Kidney (tissue), 14 donors: ENCODE measurements around the gene DSCAML1. TPM values are rescaled to one million over a fixed set of nuclear protein-coding genes. Genes with fewer than 3 reads are reported as not detected.

Experiments used
- DNase-seq, 5 donors: peaks; one replicate each; pipeline ENCODE4 v3.0.0-alpha.2; 2013 to 2020
- FAIRE-seq: peaks from 2 replicates; lab custom pipeline; 2012; peaks lifted over from hg19 to GRCh38; lab: Jason Lieb, UNC
- H3K27ac ChIP-seq, 2 donors: one replicate each; pipeline ENCODE4 v1.7.0; 2013; ENCODE audit warnings: low read depth in 2 of 2, low read length in 2 of 2, inconsistent platforms in 1 of 2
- H3K27me3 ChIP-seq: one replicate; pipeline ENCODE4 v1.7.1; 2013; ENCODE audit warnings: low read length, inconsistent platforms; ENCODE audit not compliant: control insufficient read depth, insufficient read depth
- H3K36me3 ChIP-seq, 3 donors: one replicate each; pipeline versions ENCODE4 v1.7.0 to v1.7.1; 2013; ENCODE audit warnings: low read length in 3 of 3, control low read depth in 1 of 3, inconsistent platforms in 1 of 3; ENCODE audit not compliant: insufficient read depth in 3 of 3, control insufficient read depth in 2 of 3
- H3K4me1 ChIP-seq, 3 donors: one replicate each; pipeline versions ENCODE4 v1.7.0 to v1.7.1; 2013; ENCODE audit warnings: low read length in 3 of 3, inconsistent platforms in 1 of 3, low read depth in 1 of 3; ENCODE audit not compliant: control insufficient read depth in 2 of 3, insufficient read depth in 2 of 3
- H3K4me3 ChIP-seq, 3 donors: one replicate each; pipeline versions ENCODE4 v1.7.0 to v1.8.1; 2013; ENCODE audit warnings: low read length in 3 of 3, control low read depth in 1 of 3, inconsistent platforms in 1 of 3
- H3K9ac ChIP-seq, 3 donors: one replicate each; pipeline versions ENCODE4 v1.7.0 to v1.7.1; 2013; ENCODE audit warnings: low read length in 3 of 3, control low read depth in 1 of 3, inconsistent platforms in 1 of 3
- H3K9me3 ChIP-seq, 3 donors: one replicate each; pipeline versions ENCODE4 v1.7.0 to v1.7.1; 2013; ENCODE audit warnings: low read length in 3 of 3, control low read depth in 1 of 3, inconsistent platforms in 1 of 3; ENCODE audit not compliant: control insufficient read depth in 2 of 3, insufficient read depth in 1 of 3
- intact Hi-C: fragments of 100-400 bp; cut with DNase I; formaldehyde crosslinking; loops from one replicate; pipeline ENCODE4 v1.11.1; 2022
- polyA plus RNA-seq: library from polyadenylated mRNA; stranded (reverse); fragments of 350-450 nt; fragmentation: Illumina TruSeq; extraction: RNeasy Lipid Tissue Mini Kit (QIAGEN cat#74804); gene quantifications from one replicate; pipeline ENCODE4 v1.2.3, GENCODE V29; 2014; ENCODE audit warnings: low read depth, low replicate concordance; ENCODE audit not compliant: insufficient read depth
- total RNA-seq: library from RNA; stranded (reverse); fragmentation: NEBNext Ultra II Directional; extraction: Animal tissue kit (Norgen Biotek cat#: 25700); gene quantifications from one replicate; pipeline ENCODE4 v1.2.1, GENCODE V29; 2021
- TF ChIP-seq, protein P1 (sequence below): IDR thresholded peaks from 3 replicates; pipeline ENCODE4 v1.5.1; 2012; ENCODE audit warnings: mild to moderate bottlenecking, moderate library complexity, borderline replicate concordance; ENCODE audit not compliant: insufficient read depth; ENCODE audit errors: extremely low read depth
- donor health status: control.
- donor health status: control.
- donor health status: control.
- donor health status: control.
- donor health status: control.
- donor health status: DM: yes; HTN: yes; CAD: no.
- donor health status: Normal renal cell carcinoma (clear cell type).

DSCAML1 gene
- total and polyA plus RNA-seq, 2 donors from 2014 or later = 0.95 to 17.3 TPM

DNA sequence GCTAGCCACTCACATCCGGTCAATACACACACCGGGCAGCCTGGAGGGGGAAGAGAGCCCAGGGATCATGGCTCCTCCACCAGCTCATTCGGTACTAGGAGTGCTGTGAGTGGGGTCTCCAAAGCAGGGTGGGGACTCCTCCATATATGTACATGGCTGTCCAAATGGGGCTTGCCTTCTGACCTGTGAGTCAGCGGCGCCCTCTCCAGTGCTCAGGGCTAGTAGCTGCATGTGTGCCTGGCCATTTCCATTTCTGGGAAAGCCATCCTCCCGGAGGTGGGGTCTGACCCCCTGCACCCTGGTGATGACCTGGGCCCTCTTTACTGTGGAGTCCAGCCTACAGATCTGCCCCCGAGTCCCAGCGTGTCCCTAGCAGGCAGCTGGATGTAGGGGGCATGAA is 287.5 kb downstream of the DSCAML1 start:
- TF ChIP-seq, protein P1, sequence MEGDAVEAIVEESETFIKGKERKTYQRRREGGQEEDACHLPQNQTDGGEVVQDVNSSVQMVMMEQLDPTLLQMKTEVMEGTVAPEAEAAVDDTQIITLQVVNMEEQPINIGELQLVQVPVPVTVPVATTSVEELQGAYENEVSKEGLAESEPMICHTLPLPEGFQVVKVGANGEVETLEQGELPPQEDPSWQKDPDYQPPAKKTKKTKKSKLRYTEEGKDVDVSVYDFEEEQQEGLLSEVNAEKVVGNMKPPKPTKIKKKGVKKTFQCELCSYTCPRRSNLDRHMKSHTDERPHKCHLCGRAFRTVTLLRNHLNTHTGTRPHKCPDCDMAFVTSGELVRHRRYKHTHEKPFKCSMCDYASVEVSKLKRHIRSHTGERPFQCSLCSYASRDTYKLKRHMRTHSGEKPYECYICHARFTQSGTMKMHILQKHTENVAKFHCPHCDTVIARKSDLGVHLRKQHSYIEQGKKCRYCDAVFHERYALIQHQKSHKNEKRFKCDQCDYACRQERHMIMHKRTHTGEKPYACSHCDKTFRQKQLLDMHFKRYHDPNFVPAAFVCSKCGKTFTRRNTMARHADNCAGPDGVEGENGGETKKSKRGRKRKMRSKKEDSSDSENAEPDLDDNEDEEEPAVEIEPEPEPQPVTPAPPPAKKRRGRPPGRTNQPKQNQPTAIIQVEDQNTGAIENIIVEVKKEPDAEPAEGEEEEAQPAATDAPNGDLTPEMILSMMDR = no peak
- Histone ChIP-seq H3K9me3 (no peaks in the 10 kb centered on the region), H3K4me3 (no peak overlapping the region), H3K27ac (no peak overlapping the region), H3K4me1 (peaks cover 7 to 26% (median 11%) of the 10 kb centered on the region in 3 donors), H3K9ac (no peak overlapping the region), H3K36me3 (no peaks in the 10 kb centered on the region), H3K27me3 (no peaks in the 10 kb centered on the region)
- FAIRE-seq = no peak
- intact Hi-C loops = no loop called here
- DNase-seq = no peak

DNA sequence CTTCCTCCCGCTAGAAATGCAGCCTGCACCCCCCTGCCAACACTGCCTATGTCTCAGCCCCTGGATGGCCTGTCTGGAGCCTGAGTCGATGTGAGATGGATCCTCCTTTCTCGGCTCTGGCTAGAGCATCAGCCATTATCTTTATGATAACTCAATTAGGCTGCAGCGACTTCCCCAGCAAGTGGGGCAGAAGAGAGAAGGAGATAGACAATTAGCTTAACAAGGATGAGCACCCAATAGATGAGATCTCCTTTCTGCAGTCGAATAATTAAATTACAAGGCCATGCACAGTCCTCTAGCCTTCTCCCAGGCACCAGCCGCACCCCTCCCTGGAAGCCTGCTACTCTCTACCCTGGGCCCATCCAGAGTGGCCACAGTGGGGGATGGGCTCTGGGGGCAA is 290.0 kb downstream of the DSCAML1 start:
- no peak overlapping the region for H3K4me3 ChIP-seq
- intact Hi-C loops = no loop called here
- no peak for FAIRE-seq

DNA sequence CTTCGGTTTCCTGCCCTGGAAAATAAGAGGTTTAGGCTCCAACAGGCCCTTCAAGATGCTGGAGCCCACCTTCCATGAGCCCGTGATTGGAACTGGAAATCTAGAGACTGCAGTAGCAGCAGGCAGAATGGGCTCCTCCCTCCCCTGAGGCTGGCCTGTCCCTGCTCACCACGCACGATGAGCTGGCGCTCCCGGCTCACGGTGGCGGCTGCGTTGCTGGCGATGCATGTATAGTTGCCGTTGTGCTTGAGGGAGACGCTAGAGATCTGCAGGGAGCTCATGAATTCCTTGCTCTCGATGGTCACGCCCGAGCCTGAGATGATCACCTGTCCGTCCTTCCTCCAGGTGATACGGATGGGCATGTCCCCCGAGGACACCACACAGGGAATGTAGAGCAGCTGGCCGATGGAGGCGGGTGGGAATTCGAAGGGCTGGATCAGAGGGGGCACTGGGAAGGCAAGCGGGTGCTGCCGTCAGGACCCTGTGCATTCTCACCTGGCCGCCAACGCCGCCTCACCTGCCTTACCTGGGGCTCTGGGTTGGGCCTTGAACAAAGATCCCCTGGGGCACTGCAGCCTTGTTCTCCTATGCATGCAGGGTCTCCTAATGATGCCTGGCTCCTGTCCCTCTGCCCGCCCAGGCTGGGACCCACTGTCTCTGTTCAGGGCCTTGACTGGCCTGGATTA is 291.6 kb downstream of the DSCAML1 start:
- intact Hi-C loops = no loop called here
- DNase-seq (no peak), FAIRE-seq (no peak)
- Histone ChIP-seq H3K36me3 (no peaks in the 10 kb centered on the region), H3K4me3 (no peak overlapping the region), H3K9ac (no peak overlapping the region), H3K4me1 (no peaks in the 10 kb centered on the region), H3K9me3 (no peaks in the 10 kb centered on the region), H3K27ac (no peak overlapping the region), H3K27me3 (no peaks in the 10 kb centered on the region)
- TF ChIP-seq, protein P1 = no peak

More for the DNA sequence above, 290.0 kb downstream of the DSCAML1 start:
- H3K4me1 ChIP-seq = peaks cover 7 to 14% (median 11%) of the 10 kb centered on the region in 3 donors
- no peak overlapping the region for H3K9ac ChIP-seq
- no peaks in the 10 kb centered on the region for H3K9me3 ChIP-seq
- H3K27me3 ChIP-seq = no peaks in the 10 kb centered on the region
- no peaks in the 10 kb centered on the region for H3K36me3 ChIP-seq
- no peak overlapping the region for H3K27ac ChIP-seq
- TF ChIP-seq, protein P1 = no peak
- DNase-seq = no peak

DNA sequence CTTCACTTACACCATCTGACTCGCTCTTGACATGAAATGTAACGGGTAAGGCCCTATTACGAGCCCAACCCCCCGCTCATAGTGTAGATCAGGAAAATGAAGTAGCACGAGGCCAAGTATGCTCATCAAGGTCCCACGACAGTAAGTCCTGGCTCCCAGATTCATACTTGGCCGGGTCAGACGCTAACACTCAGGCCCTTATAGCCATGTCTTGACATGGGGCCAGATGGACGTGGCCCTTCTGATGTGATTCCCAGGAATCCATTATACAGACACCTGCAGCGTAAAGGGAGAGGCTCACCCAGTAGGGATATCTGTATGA is 294.3 kb downstream of the DSCAML1 start:
- Histone ChIP-seq H3K36me3 (peaks cover 0 to 2% (median 0%) of the 10 kb centered on the region in 3 donors), H3K9ac (no peak overlapping the region), H3K4me3 (no peak overlapping the region), H3K9me3 (no peaks in the 10 kb centered on the region), H3K27ac (no peak overlapping the region), H3K4me1 (no peaks in the 10 kb centered on the region), H3K27me3 (no peaks in the 10 kb centered on the region)
- FAIRE-seq (no peak), DNase-seq (no peak)
- TF ChIP-seq, protein P1 = no peak
- intact Hi-C loops = no loop called here
